Lower leg skin (tissue), 4 donors: ENCODE results near the gene R3HDML. TPM values are rescaled to one million over a fixed set of nuclear protein-coding genes. Genes with fewer than 3 reads are reported as not detected.

ENCODE experiments used
- DNase-seq, 2 donors: peaks; one replicate each; pipeline ENCODE4 v3.0.0-alpha.2; 2019; ENCODE audit warnings: low spot score in 2 of 2
- H3K4me3 ChIP-seq: fragments of 200-600 bp; sonication (generic); 2 replicates; pipeline ENCODE4 v1.5.1; 2017; ENCODE audit warnings: mild to moderate bottlenecking, low read depth; ENCODE audit not compliant: poor library complexity, severe bottlenecking
- CTCF ChIP-seq, 3 donors: fragments of 450-650 bp; IDR thresholded peaks; one replicate each; pipeline ENCODE4 v1.5.1; 2016; ENCODE audit warnings: antibody characterized with exemption in 3 of 3, mild to moderate bottlenecking in 3 of 3, moderate library complexity in 2 of 3
- POLR2A ChIP-seq, 2 donors: fragments of 450-650 bp; IDR thresholded peaks; one replicate each; pipeline ENCODE4 v1.6.1; 2016 to 2017; ENCODE audit warnings: antibody characterized with exemption in 2 of 2, mild to moderate bottlenecking in 1 of 2, moderate library complexity in 1 of 2
- WGBS, 2 donors: methylation state at CpG; one replicate each; pipeline ENCODE4 v1.1.5; 2018; 5-methylcytosine and 5-hydroxymethylcytosine counted together
- intact Hi-C: fragments of 100-400 bp; cut with DNase I; formaldehyde crosslinking; loops from one replicate; pipeline ENCODE4 v1.15.0; 2023; ENCODE audit warnings: low total_unique reads
- total RNA-seq, 4 donors: library from RNA; depleted of rRNA; stranded (reverse); fragments of >200 nt; gene quantifications; one replicate each; pipeline ENCODE4 v1.1.0, GENCODE V29; 2016

Gene R3HDML
- total RNA-seq: not detected

GRCh38 chr20:44336725-44337380 lies at the start of gene R3HDML:
R3HDML (plus strand) TSS chr20:44337043; CDS start chr20:44337158, 115 bp downstream.
- intact Hi-C loops: no loop called here

GRCh38 chr20:44287272-44288097 lies 49.4 kb upstream of the R3HDML start:
- no peak overlapping the region for H3K4me3 ChIP-seq
- TF ChIP-seq POLR2A (IDR thresholded peaks at IDR 0.05): no peak
- TF ChIP-seq CTCF (IDR thresholded peaks at IDR 0.05): no peak
- DNase-seq: no peak
- 76 to 88% methylated on average over 5 of the region's 5 CpGs for WGBS, 2 donors
- intact Hi-C loops: no loop called here

More at GRCh38 chr20:44336725-44337380, at the start of gene R3HDML:
- TF ChIP-seq CTCF (IDR thresholded peaks at IDR 0.05) (no peak), POLR2A (IDR thresholded peaks at IDR 0.05) (no peak)
- 88 to 93% methylated on average over 8 to 16 of the region's 16 CpGs for WGBS, 2 donors
- H3K4me3 ChIP-seq: no peak within 1 kb of the TSS
- DNase-seq: no peak

- TF ChIP-seq CTCF (IDR thresholded peaks at IDR 0.05): no peak
- no peak for TF ChIP-seq POLR2A (IDR thresholded peaks at IDR 0.05)
- no peak for DNase-seq
- intact Hi-C loops: no loop called here
- no peak overlapping the region for H3K4me3 ChIP-seq
- WGBS, 2 donors: 94 to 96% methylated on average over 3 of the region's 3 CpGs
These were observed 48.6 kb upstream of the R3HDML start for GRCh38 chr20:44288252-44288651.

GRCh38 chr20:44291754-44292153 lies 45.1 kb upstream of the R3HDML start:
- WGBS, 2 donors: 93 to 95% methylated on average over 7 of the region's 7 CpGs
- intact Hi-C loops: no loop called here
- no peak overlapping the region for H3K4me3 ChIP-seq
- no peak for TF ChIP-seq CTCF (IDR thresholded peaks at IDR 0.05)
- TF ChIP-seq POLR2A (IDR thresholded peaks at IDR 0.05): no peak
- no peak for DNase-seq

- DNase-seq: no peak
- intact Hi-C loops: no loop called here
- 75 to 80% methylated on average over 7 of the region's 7 CpGs for WGBS, 2 donors
- H3K4me3 ChIP-seq: no peak overlapping the region
- TF ChIP-seq POLR2A (IDR thresholded peaks at IDR 0.05): no peak
- no peak for TF ChIP-seq CTCF (IDR thresholded peaks at IDR 0.05)
These were observed 40.8 kb upstream of the R3HDML start for GRCh38 chr20:44296011-44296410.
